ENCODE results near the gene RCOR1.

DNA sequence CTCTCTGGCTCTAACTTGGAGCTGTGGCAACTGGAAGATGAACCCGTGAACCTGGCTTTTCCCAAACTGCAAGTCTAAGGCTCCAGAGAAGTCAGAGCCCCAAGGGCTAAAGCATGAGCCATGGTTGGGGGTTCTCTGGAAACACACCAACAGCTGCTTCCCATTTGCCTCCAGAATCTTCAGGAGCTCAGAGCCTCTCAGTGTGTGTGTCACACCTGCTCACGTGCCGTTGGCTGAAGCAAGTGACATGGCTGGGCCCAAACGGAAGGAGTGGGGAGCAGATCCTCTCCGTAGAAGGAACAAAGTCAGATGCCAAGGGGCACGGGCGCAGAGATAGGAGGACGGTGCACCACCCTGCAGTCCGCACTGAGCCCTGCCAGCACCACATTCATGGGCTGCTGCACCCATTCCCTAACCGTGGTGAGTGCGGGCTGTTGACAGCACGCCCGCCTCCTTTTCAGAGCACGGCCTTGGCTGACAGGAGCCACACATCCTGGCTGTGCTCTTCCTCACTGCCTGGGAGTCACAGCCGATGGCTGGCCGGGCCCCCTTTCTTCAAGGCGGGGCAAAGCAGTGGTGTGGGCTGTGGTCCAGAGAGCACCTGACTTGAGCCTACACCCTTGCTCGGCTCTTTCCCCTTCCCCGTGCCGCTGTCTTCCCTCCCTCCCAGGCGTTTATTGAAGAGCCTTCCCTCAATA lies 168.2 kb downstream of the RCOR1 start:
- TF ChIP-seq, protein P1, sequence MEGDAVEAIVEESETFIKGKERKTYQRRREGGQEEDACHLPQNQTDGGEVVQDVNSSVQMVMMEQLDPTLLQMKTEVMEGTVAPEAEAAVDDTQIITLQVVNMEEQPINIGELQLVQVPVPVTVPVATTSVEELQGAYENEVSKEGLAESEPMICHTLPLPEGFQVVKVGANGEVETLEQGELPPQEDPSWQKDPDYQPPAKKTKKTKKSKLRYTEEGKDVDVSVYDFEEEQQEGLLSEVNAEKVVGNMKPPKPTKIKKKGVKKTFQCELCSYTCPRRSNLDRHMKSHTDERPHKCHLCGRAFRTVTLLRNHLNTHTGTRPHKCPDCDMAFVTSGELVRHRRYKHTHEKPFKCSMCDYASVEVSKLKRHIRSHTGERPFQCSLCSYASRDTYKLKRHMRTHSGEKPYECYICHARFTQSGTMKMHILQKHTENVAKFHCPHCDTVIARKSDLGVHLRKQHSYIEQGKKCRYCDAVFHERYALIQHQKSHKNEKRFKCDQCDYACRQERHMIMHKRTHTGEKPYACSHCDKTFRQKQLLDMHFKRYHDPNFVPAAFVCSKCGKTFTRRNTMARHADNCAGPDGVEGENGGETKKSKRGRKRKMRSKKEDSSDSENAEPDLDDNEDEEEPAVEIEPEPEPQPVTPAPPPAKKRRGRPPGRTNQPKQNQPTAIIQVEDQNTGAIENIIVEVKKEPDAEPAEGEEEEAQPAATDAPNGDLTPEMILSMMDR (IDR thresholded peaks at IDR 0.05) = no peak
- TF ChIP-seq POLR2A (IDR thresholded peaks at IDR 0.05) = no peak
